ENCODE data around the gene PDE5A.

Gene PDE5A

DNA sequence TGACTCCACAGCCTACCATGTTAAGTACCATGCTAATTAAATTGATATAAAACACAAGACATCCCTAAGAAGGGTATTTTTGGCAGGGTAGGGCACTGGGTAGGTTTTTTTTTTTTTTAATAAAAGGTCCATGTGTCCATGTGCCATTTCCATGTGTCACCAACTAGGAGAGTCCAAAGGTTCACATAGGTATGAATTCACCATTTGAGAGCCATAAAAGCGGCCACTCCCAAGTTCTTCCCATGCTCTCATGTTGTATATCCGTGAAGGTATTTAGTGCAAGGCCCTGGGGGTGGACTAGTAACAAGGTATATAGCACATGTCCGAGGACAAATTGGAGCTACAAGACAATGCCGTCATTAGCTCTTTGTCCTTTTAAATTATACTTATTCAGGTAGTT, 107.3 kb downstream of the PDE5A start:
- DNase-seq (ENCODE audit: low read depth): no peak

DNA sequence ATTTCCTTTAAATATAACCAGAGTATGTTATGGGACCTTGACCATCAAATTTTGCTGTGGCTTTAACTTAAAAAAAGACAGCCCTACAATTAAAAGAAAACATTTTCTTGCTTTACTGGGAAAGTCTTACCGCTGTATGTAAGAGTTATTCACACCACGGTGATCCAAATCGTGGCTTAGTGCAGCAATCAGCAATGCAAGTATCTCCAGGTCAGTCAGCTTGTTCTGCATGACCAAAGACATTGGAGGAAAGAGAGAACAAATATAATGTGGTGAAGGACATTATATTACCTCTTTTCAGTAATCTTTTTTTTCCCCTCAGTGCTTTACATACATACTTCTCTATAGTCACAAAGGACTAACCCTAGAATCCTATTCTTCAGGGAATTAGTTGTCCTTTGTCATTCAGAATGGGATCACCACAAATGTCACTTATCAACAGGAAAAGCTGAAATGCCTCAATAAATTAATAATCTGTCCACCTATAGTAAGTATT, 109.6 kb downstream of the PDE5A start:
- DNase-seq (ENCODE audit: low read depth): no peak

DNA sequence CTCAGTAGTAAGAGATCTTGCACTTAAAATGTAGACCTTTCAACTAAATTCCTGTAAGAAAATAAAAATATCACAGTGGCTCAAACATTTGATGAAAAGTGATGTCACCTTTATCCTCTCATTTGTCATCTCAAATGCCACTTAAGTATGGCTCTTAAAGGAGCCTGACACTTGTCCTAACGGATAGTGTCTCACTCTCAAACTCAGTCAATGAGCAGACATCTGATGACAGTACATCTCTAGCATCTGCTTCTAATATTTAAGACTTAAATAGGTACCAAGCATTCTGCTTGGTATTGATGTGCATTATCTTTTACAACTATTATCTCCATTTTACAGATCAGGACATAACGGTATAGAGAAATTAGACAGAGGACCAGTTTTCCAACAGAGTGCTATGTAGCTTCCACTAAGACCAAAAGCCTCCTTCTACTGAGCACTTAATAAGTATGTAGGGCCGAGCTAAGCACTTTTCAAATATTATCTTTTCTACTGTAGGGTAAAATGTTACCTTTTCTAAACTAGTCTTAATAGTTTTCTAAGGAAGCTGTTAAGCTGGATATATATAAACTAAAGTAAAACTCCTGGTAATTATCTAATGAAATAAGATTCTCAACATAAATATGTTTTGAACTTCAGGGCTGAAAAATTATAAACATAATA, 110.2 kb downstream of the PDE5A start:
- no peak for DNase-seq (ENCODE audit: low read depth)

DNA sequence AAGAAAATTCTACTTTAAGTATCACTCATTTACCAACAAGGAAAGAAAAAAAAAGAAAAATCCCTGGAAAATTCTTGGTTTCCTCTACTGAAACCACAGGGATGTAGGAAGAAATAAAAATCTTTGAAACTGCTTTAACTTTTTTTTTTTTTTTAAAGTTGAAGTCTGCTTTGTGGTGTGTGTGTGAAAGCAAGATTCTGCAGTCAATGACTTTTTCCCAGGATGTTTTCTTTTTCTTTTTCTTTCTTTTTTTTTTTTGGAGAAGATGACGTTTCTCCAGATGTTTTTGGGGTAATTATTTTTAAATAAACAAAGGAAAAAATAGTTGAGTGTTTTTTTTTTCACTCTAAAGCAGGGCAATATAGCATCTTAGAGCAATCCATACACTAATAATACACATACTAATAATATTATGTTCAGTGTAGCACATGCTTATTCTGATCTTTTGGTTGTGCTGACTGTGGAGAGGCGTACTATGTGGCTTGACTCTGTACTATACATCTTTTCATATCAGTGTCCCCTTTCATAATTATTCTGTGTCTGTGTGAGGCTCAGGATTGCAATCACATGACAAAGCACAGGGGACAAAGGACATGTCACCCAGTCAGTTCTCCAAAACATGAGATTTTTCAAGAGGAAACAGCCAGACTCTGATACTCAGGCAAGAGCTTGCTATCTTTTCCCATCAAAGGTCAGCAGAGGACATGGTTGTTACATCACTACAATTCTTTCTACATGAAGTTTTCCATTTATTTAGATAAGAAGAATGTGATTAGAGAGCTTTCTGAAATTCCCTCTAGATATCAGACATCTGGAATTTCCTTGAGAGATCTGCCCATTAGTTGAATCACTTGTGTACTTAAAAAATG, 111.0 kb downstream of the PDE5A start:
- no peak for DNase-seq (ENCODE audit: low read depth)

DNA sequence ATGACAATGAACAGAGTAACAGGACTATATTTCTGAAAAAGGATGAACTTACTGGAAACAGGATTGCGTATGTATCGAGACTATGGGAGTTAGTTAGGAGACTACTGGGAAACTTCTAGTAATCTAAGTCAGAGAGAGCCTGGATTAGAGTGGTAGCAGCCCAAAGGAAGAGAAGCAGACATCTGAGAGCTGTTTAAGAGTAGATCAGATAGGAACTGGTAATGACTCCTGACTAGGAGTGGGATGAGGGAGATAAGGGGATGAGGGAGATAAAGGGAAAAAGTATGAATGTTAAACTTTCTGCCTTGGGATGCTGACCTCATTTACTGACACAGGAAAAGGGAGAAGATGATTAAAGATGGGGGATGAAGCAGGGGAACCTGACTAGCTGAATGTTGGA, 116.2 kb downstream of the PDE5A start:
- no peak for DNase-seq (ENCODE audit: low read depth)

DNA sequence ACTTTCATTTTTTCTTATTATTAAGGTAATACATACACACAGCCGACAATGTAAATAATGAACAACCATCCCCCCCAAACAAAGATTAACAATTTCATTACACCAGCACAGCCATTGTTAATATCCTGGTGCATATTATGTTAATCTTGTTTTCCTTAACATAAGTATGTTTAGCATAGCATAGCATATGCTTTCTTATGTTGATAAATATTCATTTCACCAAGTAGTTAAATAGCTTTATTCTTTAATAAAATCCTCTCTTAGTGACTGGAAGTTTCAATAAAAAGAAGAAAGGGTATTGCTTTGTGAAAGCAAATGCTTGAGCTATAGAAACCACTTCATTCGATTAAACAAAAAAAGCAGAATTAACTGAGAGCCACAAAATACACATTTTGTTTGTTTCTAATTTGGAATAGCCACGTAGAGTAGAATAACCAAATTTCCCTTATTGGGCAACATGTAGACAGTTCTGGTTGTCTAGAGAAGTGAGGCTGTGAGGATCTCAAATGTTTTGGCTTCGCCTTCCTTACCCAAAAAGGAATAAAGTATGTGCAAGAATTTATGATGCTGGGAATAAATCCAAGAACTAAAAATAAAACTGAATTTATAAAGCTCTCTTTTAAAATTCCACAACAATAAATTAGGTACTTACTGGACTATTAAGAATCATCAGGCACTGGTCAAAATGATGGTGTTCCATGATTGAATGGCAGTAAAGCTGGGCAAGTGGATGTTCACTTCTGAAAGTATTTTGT, 118.0 kb downstream of the PDE5A start:
- no peak for DNase-seq (ENCODE audit: low read depth)

DNA sequence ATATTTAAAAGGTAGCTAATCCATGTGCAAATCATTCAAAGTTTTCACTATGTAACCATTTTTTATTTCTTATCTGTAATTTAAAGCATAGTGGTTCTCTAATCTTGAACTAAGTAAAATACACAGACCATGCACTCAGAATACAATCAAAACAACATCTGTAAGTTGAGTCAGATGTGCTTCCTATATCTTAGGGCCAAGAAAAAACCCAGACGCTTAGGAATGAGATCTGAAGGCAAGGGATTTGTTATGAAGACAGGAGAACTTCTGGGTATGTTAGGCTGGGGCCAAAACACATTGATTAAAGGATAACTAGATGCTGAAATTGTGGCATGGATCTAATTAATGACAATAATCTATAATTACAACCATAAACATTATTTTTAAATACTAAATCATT, 120.3 kb downstream of the PDE5A start:
- no peak for DNase-seq (ENCODE audit: low read depth)

DNA sequence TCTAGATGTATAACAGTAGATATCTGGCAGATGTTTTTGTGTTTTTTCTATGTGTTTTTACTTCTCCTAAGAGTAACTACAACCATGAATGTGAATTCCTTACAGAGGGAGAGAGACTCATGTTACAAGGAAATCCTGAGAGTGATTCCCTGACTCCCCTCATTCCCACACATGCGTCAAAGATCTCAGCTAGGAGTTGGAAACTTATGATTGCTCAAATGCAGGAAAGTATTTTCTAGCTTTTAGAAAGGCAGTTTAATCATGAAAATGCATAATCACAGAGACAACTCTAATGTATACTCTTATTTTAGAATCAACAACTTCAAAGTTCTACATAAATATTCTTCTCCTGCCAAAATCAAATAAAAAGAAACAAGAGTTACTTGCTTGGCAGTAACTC, 121.8 kb downstream of the PDE5A start:
- no peak for DNase-seq (ENCODE audit: low read depth)

DNA sequence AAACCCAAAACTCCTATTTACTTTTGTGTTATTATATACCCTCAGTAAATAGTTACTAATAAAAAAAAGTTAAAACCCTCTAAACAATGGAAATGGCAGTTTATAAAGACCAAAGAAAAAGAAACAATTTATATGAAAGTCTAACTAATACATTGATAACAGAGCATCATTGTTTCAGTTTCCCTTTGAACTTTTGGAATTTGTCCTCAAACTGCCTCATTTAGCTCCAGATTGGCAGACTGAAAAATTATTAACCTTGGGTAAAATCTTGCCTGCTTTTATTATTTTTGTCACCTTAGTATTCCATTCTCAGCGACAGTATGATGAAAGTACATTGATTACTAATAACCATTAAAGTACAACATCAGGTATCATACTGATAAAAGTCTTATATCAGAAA, 124.0 kb downstream of the PDE5A start:
- DNase-seq (ENCODE audit: low read depth): no peak

DNA sequence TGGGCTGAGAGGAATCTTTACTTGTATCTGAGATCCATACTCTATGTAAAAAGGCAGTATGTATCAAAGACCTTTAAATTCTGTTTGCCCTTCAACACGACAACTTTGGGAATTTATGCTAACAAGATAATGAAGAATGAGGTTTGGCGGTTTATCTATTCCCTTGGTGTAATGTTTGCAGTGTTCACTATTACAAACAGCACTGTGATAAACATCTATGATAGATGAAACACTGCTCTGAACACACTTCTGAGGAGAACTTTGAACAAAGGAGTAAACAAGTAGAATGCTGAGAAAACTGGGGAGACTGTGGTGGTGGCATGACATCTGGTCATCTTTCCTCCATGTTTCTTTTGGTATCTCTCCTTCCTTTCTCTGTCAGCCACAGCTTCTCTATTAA, 126.9 kb downstream of the PDE5A start:
- DNase-seq (ENCODE audit: low read depth): no peak

DNA sequence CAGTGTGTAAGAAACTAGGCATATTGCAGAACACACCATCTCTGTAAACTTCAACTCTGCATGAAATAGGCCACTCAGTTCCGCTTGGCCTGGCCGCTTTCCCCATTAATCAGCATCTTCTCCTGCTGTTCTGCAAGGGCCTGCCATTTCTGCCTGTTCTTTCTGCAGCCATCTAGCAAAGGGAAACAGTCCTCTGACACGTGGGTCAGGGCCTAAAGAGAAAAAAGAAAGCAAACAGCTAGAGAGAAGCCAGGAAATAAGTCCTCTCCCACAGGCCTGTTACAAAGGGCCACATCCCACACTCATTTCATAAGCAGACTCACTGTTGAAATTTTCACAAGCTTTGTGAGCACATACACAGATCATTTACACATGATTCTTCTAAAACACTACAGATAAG, 130.1 kb downstream of the PDE5A start:
- no peak for DNase-seq (ENCODE audit: low read depth)

DNA sequence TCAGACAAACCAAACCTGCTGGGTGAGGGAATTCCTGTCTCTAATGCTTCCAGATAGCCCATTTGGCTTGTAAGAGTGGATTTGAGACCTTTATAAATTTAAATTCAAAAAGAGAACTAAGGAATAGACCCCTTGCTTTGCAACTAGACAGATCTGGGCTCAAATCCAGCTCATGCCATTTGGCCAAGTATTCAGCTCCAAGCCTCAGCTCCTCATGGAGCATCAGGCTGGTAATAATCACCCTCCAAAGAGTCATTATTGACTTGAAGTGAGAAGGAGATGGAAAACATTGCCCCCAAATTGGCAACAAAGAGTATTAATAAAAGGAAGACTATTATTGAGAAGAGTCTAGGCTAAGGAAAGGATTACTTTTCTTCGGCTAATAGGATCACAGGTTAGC, 134.7 kb downstream of the PDE5A start:
- no peak for DNase-seq (ENCODE audit: low read depth)

DNA sequence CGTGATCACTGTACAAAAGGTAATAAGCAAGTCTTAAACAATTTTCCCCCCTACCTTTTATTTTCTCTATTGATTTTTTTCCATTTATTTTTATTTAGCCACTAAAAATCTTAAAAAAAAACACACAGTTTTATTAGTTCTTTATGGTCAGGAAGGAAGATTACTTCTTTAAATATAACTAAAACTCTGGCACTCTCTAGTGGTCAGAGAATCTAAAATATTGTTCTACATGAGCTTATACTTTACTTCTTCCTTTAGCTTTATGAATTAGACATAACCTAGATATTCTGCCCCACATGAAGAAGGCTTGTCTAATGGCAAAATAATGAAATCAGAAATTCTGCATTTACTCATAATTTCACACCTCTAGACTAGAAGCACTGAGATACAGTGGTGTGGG, 135.2 kb downstream of the PDE5A start:
- no peak for DNase-seq (ENCODE audit: low read depth)

DNA sequence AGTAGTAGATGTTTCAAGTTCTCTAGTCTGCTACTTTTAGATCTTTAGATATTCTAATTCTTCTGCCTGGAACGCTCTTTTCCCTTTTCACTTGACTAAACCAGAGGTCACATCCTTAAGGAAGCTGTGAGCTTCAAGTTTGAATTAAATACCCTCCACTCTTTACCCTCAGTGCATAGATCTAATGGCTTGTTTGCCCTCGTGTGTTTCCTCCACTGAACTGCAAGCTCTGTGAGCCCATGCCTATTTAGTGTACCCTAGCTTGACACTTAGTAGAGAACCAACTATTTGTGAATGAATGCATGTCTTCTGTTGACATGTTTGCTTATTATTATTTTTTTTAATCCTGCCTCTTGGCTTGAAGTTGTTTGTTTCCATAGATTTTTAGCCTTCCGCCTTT, 138.3 kb downstream of the PDE5A start:
- DNase-seq (ENCODE audit: low read depth): no peak

DNA sequence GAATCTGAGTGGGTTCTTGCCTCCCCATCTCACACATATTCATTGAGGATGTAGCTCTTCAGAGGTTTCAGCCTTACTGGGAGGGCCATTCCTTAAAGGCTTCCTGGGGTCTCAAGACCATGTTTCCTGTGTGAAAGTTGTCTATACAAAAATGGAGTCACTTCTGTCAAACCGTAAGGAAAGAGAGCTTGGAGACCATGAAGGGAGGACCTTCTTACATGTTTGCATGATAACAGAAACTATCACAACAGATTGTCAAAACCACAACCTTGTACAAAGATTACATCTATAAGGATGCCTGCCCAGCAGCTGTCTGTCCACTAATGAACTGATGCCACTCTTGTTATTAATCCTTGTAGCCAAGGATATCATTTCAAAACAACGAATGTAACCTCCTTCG, 139.3 kb downstream of the PDE5A start:
- DNase-seq (ENCODE audit: low read depth): no peak

DNA sequence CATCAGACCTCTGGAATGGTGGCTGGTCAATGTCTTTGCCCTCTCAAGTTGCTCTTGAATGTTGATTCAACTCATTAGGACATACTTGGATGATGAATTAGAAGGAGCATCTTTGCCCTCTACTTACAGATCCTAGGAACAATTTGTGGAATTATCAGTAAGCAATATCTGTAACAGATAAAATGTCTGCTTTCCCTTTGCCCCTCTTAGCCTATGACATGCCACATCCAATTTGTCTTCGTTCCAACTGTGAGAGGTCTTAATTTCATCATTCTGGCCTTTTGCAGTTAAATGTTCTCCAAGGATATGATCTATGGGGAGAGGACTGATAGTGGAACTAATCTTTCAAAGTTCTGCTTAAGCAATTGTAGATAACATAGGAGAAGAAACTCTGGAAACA, 148.3 kb downstream of the PDE5A start:
- no peak for DNase-seq (ENCODE audit: low read depth)

DNA sequence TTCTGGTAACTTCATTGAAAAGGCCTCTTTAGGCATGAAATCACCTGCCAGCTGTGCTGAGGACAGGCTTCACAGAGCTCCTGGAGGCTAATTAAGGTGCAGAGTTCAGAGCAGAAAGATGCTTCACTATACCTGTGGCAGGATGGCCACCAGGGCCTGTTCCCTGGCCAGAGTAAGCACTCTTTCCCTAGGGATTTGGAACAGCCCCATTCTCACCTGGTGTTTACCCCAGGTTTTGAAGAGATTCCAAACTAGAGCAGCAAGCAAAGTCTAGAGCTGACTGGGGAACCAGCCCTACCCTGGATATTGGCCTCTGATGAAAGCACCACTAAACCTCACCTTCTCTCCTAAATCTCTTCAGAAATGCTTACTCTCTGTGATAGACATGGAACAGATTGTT, 148.8 kb downstream of the PDE5A start:
- no peak for DNase-seq (ENCODE audit: low read depth)

DNA sequence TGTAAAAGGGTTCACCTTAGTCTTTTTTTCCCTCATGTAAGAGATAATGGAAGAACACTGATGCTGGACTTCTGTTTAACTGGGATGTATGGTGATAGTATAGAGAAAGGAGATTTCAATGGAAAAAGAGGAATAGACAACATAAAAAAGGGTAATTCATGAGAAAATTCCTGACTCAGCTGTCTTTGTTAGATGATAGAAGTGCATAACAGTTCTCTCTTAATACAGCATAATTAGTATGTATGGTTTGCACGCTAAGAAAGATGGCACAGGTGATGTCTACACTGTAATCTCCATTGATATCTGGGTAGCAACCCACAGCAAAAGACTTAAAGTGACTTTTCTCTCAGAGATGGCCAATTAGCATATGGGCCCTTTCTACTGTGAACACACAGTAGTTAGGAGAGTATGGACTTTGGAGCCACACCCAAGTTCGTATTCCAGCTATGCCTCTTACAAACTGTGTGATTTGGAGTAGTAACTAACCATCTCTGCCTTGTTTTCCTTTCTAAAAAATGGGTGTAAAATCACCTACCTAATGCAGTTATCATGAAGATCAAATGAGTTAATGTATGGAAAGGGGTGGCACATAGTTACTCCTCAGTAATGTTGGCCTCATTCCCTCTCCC, 149.3 kb downstream of the PDE5A start:
- no peak for DNase-seq (ENCODE audit: low read depth)

DNA sequence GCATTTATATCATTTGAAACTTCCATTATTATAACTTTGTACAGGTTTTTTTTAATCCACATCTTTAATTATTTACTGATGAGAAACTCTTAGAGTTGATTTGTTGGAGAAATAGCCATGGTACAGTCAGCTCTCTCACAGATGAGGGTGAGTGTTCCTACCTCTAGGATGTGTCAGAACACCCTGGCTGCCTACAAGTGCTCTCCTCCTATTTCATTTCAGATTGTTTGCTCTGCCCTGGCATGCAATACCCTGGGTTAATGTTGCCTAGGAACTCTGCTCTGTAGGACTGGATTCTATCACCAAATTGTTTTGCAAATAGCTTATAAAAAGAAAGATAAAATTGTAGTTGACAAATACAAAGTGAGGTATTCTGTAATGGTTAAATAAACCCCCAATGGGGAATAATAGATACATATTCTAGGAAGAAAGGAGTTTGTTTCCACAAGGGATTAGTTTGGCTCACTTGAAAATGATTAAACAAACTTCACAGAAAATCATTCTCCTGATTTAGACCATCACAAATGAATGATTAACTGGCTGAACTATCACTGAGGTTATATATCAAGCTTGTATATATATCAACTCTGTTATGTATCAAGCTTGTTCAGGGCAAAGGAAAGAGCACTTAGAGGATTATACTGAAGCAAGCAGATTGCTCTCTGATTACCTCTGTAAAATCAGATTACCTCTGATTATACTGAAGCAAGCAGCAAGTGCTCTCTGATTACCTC, 150.0 kb downstream of the PDE5A start:
- DNase-seq (ENCODE audit: low read depth): no peak

DNA sequence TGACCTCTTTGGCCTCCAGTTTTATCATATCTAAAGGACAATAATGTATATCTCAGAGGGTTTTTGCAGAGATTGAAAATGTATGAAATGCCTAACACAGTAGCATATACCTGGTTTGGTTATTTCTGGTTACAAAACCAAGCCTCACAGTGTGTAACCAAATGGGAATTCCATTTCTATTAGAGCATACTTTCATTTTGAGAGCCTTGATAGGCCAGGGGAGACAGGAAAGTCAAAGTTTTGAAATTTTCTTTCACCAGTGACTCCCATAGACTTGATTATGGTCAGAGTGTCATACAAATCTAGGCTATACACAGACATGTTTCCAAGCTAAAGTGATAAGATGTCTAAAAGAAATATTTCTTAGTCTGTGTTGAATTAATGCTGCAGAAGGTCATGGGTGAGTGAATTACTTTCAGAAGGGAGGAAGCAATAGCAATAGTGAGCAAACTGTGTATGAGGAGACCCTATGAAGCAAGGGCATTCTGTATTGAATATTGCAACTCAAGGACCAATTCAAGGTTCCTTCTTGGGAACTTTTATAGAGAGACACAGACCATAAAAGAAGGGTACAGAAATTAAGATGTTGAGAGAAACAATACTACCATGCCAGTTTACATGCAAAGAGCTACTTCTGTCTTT, 151.1 kb downstream of the PDE5A start:
- no peak for DNase-seq (ENCODE audit: low read depth)

DNA sequence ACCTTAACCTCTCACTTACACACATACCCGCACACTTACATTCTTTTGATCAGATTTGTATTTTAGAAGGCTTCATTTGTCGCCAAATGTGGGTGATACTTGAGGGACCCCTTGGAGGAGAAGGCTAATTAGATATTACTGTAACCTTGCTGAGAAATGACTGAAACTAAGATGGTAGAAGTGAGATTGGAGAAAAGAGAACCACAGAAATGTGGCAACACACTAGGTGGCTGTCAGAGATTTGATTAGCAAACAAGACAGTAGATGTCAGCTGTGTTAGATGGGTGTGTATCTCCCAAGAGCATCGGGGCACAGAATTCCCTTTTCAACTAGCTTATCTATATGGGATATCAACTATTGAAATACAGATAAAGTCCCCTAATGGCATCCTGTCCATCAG, 157.3 kb downstream of the PDE5A start:
- DNase-seq (ENCODE audit: low read depth): no peak

Data from stimulated activated CD4-positive, alpha-beta T cell treated with anti-CD3 and anti-CD28 coated beads, Interleukin-2, amount 100 ng/mL, for 4 hours (primary cell).